Chondrocyte (in vitro differentiated cells): ENCODE measurements around the gene FSIP1. TPM values are rescaled to one million over a fixed set of nuclear protein-coding genes. Genes with fewer than 3 reads are reported as not detected.

Source experiments
- DNase-seq: peaks from one replicate; pipeline ENCODE4 v3.0.0; 2021; ENCODE audit warnings: mixed read lengths, low spot score
- H3K27ac Mint-ChIP-seq: one replicate; pipeline ENCODE4 v1.8.0; 2021; ENCODE audit warnings: mild to moderate bottlenecking, moderate library complexity, mixed read lengths; ENCODE audit not compliant: unreplicated experiment
- H3K27me3 Mint-ChIP-seq: 2 replicates; pipeline ENCODE4 v1.8.0; 2021; ENCODE audit warnings: low read depth, mixed read lengths
- H3K36me3 Mint-ChIP-seq: 2 replicates; pipeline ENCODE4 v1.8.0; 2021; ENCODE audit warnings: low read depth, mixed read lengths
- H3K4me1 Mint-ChIP-seq: 2 replicates; pipeline ENCODE4 v1.8.0; 2021; ENCODE audit warnings: low read depth, mild to moderate bottlenecking, mixed read lengths
- H3K4me3 Mint-ChIP-seq: one replicate; pipeline ENCODE4 v1.8.0; 2021; ENCODE audit warnings: mild to moderate bottlenecking, moderate library complexity, mixed read lengths; ENCODE audit not compliant: unreplicated experiment
- H3K9me3 Mint-ChIP-seq: 2 replicates; pipeline ENCODE4 v1.8.0; 2021; ENCODE audit warnings: low read depth, mixed read lengths
- CTCF ChIP-seq: fragments of 200-600 bp; sonication (generic); IDR thresholded peaks from 2 replicates; pipeline ENCODE4 v1.5.0; 2021; ENCODE audit warnings: antibody characterized with exemption, mild to moderate bottlenecking, moderate library complexity
- total RNA-seq: library from RNA; stranded (reverse); gene quantifications from 3 replicates; pipeline ENCODE4 v1.2.1, GENCODE V29; 2021

FSIP1 gene
- total RNA-seq, 1 donor from 2014 or later: 0.40 TPM

DNA sequence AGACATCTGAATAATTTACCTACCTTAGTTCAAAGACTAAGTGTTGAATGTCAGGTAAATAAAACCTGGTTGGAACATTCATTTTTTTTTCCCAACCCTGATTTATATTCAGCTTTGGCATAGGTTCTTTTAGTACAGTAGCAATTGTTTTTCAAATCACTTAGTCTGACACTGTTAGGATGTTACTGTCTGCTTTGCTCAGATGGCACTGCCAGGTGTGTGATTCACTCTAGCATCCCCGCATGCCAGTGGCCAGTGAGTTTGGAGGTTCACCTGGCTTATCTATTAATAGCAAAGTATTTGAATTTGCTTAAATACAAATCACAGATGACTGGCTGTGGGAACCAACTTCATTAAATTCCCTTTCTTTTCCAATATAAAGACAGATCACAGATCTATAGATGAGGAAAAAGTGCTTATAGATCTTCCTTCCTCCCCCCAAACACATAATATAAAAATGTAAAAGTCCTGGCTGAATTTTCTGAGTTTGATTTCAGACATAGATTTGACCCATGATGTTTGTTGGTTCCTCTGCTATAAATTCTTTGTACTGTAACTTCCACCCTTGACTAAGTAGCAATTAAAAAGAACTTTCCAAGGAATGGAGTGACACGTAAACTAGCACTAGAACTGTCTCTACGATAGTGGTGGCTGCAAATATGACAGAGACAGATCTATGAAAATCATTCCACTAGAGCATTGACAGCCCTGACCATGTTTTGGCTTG lies 197.8 kb downstream of the FSIP1 start:
- H3K4me1 Mint-ChIP-seq: peaks cover 80% of the 10 kb centered on the region
- no peak for TF ChIP-seq CTCF
- DNase-seq: no peak
- H3K9me3 Mint-ChIP-seq: no peaks in the 10 kb centered on the region
- peak overlapping the region; percentile 99 for H3K4me3 Mint-ChIP-seq
- no peaks in the 10 kb centered on the region for H3K27me3 Mint-ChIP-seq
- peak overlapping the region; percentile 49 for H3K27ac Mint-ChIP-seq
- H3K36me3 Mint-ChIP-seq: peaks cover 78% of the 10 kb centered on the region

DNA sequence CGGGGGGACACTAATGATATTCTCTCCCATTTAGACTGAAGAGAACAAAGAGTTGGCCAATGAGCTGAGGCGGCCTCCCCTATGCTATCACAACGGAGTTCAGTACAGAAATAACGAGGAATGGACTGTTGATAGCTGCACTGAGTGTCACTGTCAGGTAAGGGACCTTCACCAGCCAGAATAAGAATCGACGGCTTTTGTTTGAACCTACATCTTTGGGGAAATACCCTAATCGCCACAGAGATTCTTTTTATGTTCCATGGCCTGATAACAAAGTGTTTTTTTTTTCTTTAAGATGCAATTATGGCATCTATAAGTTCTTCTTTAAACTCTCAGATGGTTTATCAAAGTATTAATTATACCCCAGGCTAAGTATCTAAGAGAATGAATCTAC lies 198.4 kb downstream of the FSIP1 start:
- no peak for TF ChIP-seq CTCF
- Mint-ChIP-seq H3K27ac (peak overlapping the region; percentile 62), H3K36me3 (peaks cover 73% of the 10 kb centered on the region), H3K9me3 (no peaks in the 10 kb centered on the region), H3K4me3 (peak overlapping the region; percentile 99), H3K27me3 (no peaks in the 10 kb centered on the region), H3K4me1 (peaks cover 80% of the 10 kb centered on the region)
- DNase-seq: no peak

- no peaks in the 10 kb centered on the region for H3K9me3 Mint-ChIP-seq
- peaks cover 80% of the 10 kb centered on the region for H3K4me1 Mint-ChIP-seq
- peaks cover 68% of the 10 kb centered on the region for H3K36me3 Mint-ChIP-seq
- peak overlapping the region; percentile 72 for H3K27ac Mint-ChIP-seq
- no peak for DNase-seq
- no peaks in the 10 kb centered on the region for H3K27me3 Mint-ChIP-seq
- TF ChIP-seq CTCF: peak; percentile 82
- H3K4me3 Mint-ChIP-seq: peak overlapping the region; percentile 99
Measured at GRCh38 chr15:39583596-39584265, 198.9 kb downstream of the FSIP1 start.

- TF ChIP-seq CTCF: no peak
- DNase-seq: no peak
- H3K9me3 Mint-ChIP-seq: no peaks in the 10 kb centered on the region
- no peaks in the 10 kb centered on the region for H3K27me3 Mint-ChIP-seq
- H3K36me3 Mint-ChIP-seq: peaks cover 62% of the 10 kb centered on the region
- H3K27ac Mint-ChIP-seq: peak overlapping the region; percentile 72
- H3K4me1 Mint-ChIP-seq: peaks cover 79% of the 10 kb centered on the region
- peak overlapping the region; percentile 99 for H3K4me3 Mint-ChIP-seq
Measured at GRCh38 chr15:39582977-39583595, 199.6 kb downstream of the FSIP1 start.

DNA sequence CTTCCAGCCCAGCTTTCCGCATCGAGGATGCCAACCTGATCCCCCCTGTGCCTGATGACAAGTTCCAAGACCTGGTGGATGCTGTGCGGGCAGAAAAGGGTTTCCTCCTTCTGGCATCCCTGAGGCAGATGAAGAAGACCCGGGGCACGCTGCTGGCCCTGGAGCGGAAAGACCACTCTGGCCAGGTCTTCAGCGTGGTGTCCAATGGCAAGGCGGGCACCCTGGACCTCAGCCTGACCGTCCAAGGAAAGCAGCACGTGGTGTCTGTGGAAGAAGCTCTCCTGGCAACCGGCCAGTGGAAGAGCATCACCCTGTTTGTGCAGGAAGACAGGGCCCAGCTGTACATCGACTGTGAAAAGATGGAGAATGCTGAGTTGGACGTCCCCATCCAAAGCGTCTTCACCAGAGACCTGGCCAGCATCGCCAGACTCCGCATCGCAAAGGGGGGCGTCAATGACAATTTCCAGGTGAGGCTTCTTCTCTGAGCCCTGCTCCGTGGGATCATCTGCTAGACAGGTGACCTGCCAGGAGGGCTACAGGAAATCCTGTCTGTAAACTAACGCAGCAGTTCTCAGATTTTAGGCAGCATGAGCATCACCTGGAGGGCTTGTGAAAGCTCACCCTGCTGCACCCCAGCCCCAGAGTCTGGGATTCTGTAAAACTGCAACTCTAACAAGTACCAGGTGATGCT lies 200.2 kb downstream of the FSIP1 start:
- Mint-ChIP-seq H3K36me3 (peaks cover 56% of the 10 kb centered on the region), H3K4me3 (peak overlapping the region; percentile 99), H3K27me3 (no peaks in the 10 kb centered on the region), H3K27ac (peak overlapping the region; percentile 97), H3K9me3 (no peaks in the 10 kb centered on the region), H3K4me1 (peaks cover 72% of the 10 kb centered on the region)
- TF ChIP-seq CTCF: no peak
- DNase-seq: no peak
